Mesenchymal stem cell (in vitro differentiated cells and primary cell): Measurements from ENCODE around the gene AOX1.

ENCODE experiments used
- DNase-seq: peaks from one replicate; pipeline ENCODE4 v3.0.0-alpha.2; 2013
- H2AFZ ChIP-seq: one replicate; pipeline ENCODE4 v1.6.1; 2013; ENCODE audit warnings: low read depth, mild to moderate bottlenecking, control low read depth, inconsistent platforms, low read length, moderate library complexity
- H2AK5ac ChIP-seq: 2 replicates; pipeline ENCODE4 v1.6.1; 2013; ENCODE audit warnings: low read length, moderate library complexity, mild to moderate bottlenecking, inconsistent platforms; ENCODE audit not compliant: severe bottlenecking
- H2BK120ac ChIP-seq: one replicate; pipeline ENCODE4 v1.6.1; 2013; ENCODE audit warnings: low read depth, mild to moderate bottlenecking, inconsistent platforms, low read length, moderate library complexity
- H2BK12ac ChIP-seq, 2 experiments: one replicate each; pipeline ENCODE4 v1.6.1; 2013; ENCODE audit warnings: inconsistent platforms in 2 of 2, low read length in 2 of 2, mild to moderate bottlenecking in 2 of 2, moderate library complexity in 2 of 2, control low read depth in 1 of 2
- H2BK15ac ChIP-seq: one replicate; pipeline ENCODE4 v1.6.1; 2013; ENCODE audit warnings: mild to moderate bottlenecking, low read depth, inconsistent platforms; ENCODE audit not compliant: poor library complexity, severe bottlenecking
- H2BK5ac ChIP-seq: 2 replicates; pipeline ENCODE4 v1.6.1; 2013; ENCODE audit warnings: low read depth, mild to moderate bottlenecking, low read length, control low read depth, inconsistent platforms; ENCODE audit not compliant: poor library complexity, severe bottlenecking
- H3K14ac ChIP-seq, 2 experiments: one replicate each; pipeline ENCODE4 v1.6.1; 2013; ENCODE audit warnings: inconsistent platforms in 2 of 2, low read length in 2 of 2, control low read depth in 1 of 2, mild to moderate bottlenecking in 1 of 2, moderate library complexity in 1 of 2
- H3K18ac ChIP-seq, 2 experiments: one replicate each; pipeline ENCODE4 v1.6.1; 2013; ENCODE audit warnings: inconsistent platforms in 2 of 2, low read length in 2 of 2, control low read depth in 1 of 2, low read depth in 1 of 2, mild to moderate bottlenecking in 1 of 2
- H3K23ac ChIP-seq, 2 experiments: one replicate each; pipeline ENCODE4 v1.6.1; 2013; ENCODE audit warnings: inconsistent platforms in 2 of 2, low read length in 2 of 2, mild to moderate bottlenecking in 2 of 2, moderate library complexity in 2 of 2, control low read depth in 1 of 2
- H3K27ac ChIP-seq: 2 replicates; pipeline ENCODE4 v1.5.1; 2013; ENCODE audit warnings: mild to moderate bottlenecking, moderate library complexity, low read length, control low read depth, inconsistent platforms; ENCODE audit not compliant: poor library complexity, severe bottlenecking
- H3K27me3 ChIP-seq, 2 experiments: 2 replicates each; pipeline versions ENCODE4 v1.6.1 to v1.7.0; 2013; ENCODE audit warnings: low read length in 2 of 2, mild to moderate bottlenecking in 2 of 2, moderate library complexity in 2 of 2, control low read depth in 1 of 2, inconsistent platforms in 1 of 2; ENCODE audit not compliant: control insufficient read depth in 1 of 2, insufficient read depth in 1 of 2
- H3K36me3 ChIP-seq, 2 experiments: 2 replicates each; pipeline versions ENCODE4 v1.6.1 to v1.7.0; 2013; ENCODE audit warnings: low read length in 2 of 2, control low read depth in 1 of 2, inconsistent platforms in 1 of 2, low read depth in 1 of 2, mild to moderate bottlenecking in 1 of 2; ENCODE audit not compliant: insufficient read depth in 2 of 2, control insufficient read depth in 1 of 2
- H3K4ac ChIP-seq, 2 experiments: one replicate each; pipeline ENCODE4 v1.6.1; 2013; ENCODE audit warnings: inconsistent platforms in 2 of 2, low read length in 2 of 2, mild to moderate bottlenecking in 2 of 2, moderate library complexity in 2 of 2, control low read depth in 1 of 2, low read depth in 1 of 2
- H3K4me1 ChIP-seq: 2 replicates; pipeline ENCODE4 v1.6.1; 2013; ENCODE audit warnings: low read depth, low read length, control low read depth; ENCODE audit not compliant: control insufficient read depth, insufficient read depth
- H3K4me2 ChIP-seq: 2 replicates; pipeline ENCODE4 v1.6.1; 2013; ENCODE audit warnings: low read length, mild to moderate bottlenecking, inconsistent platforms; ENCODE audit not compliant: poor library complexity, severe bottlenecking
- H3K4me3 ChIP-seq, 2 experiments: 2 replicates each; pipeline versions ENCODE4 v1.5.1 to v1.7.0; 2013; ENCODE audit warnings: low read length in 2 of 2, mild to moderate bottlenecking in 2 of 2, control low read depth in 1 of 2, low read depth in 1 of 2; ENCODE audit not compliant: insufficient read depth in 1 of 2
- H3K79me1 ChIP-seq: replicated peaks from 2 replicates; pipeline ENCODE4 v1.6.1; 2013; ENCODE audit warnings: mild to moderate bottlenecking, control low read depth, low read length, inconsistent platforms; ENCODE audit not compliant: poor library complexity, severe bottlenecking
- H3K9ac ChIP-seq: 2 replicates; pipeline ENCODE4 v1.7.0; 2013; ENCODE audit warnings: mild to moderate bottlenecking, low read length, moderate library complexity
- H3K9me3 ChIP-seq: 2 replicates; pipeline ENCODE4 v1.7.0; 2013; ENCODE audit warnings: mild to moderate bottlenecking, low read length; ENCODE audit not compliant: control insufficient read depth
- H4K8ac ChIP-seq: one replicate; pipeline ENCODE4 v1.6.1; 2013; ENCODE audit warnings: inconsistent platforms, mild to moderate bottlenecking, low read length, moderate library complexity
- H4K91ac ChIP-seq: one replicate; pipeline ENCODE4 v1.6.1; 2013; ENCODE audit warnings: mild to moderate bottlenecking, low read length, inconsistent platforms
- WGBS: methylation state at CpG from one replicate; pipeline ENCODE4 v1.1.7; 2013; ENCODE audit warnings: mixed read lengths; 5-methylcytosine and 5-hydroxymethylcytosine counted together

The AOX1 gene

DNA sequence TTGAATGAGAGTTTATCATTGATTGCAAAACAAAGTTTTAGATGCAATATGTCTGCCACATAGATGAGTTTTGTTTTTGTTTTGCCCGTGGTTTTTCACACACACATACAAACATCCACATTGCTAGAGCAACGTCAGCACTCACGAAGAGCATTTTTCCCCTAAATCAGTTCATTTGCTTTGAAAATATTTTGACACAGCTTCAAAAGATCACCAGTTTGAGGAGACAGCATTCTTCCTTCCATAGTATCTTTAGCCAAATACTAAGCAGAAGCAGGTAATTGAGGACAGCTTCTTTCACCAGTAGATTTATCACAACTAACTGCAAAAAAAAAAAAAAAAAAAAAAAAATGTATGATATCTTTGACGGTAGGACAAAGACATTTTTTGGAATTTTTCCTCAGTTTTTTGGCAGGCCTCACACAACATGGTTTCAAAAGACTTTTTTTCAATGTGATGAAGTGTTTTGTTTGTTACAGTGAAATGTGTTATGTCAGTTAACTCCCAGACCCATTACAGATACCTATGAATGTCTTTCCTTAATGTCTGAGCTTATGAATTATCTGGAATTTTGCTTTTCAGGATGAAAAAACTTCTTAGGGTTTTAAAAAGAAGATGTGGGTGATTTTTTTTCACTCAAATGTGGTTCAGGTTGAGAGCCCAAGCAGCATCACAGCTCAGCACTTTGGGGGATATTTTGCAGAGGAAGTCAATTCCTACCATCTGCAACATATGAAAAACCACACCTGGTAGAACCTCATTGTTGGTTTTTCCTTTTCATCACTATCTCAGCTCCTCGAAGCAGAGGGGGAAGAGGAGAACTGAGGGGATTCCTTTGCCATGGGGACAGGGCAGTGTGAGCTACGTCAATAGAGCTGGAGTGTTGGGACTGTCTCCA, 31.6 kb downstream of the AOX1 start:
- Histone ChIP-seq H3K4me1 (peaks cover 3% of the 10 kb centered on the region), H3K27me3 (no peaks in the 10 kb centered on the region), H2BK15ac (no peak overlapping the region), H3K36me3 (peaks cover 0 to 47% of the 10 kb centered on the region in 2 experiments), H2AFZ (no peak overlapping the region), H3K4ac (no peak overlapping the region), H3K23ac (no peak overlapping the region), H3K79me1 (no peaks in the 10 kb centered on the region), H3K18ac (no peak overlapping the region), H3K9ac (peak overlapping the region; percentile 54), H4K91ac (no peak overlapping the region), H3K27ac (no peak overlapping the region), H3K4me3 (no peak overlapping the region), H2AK5ac (no peak overlapping the region), H4K8ac (no peak overlapping the region), H3K9me3 (no peaks in the 10 kb centered on the region), H2BK120ac (no peak overlapping the region), H2BK12ac (no peak overlapping the region), H2BK5ac (no peak overlapping the region), H3K4me2 (no peak overlapping the region), H3K14ac (no peak overlapping the region)
- DNase-seq = no peak
- 92% methylated on average over 6 of the region's 6 CpGs for WGBS

- DNase-seq = no peak
- Histone ChIP-seq H3K27me3 (no peaks in the 10 kb centered on the region), H3K4me1 (peaks cover 3% of the 10 kb centered on the region), H2BK15ac (no peak overlapping the region), H4K8ac (no peak overlapping the region), H3K27ac (no peak overlapping the region), H2AK5ac (no peak overlapping the region), H2BK120ac (no peak overlapping the region), H3K79me1 (no peaks in the 10 kb centered on the region), H3K4me3 (no peak overlapping the region), H2AFZ (no peak overlapping the region), H3K18ac (no peak overlapping the region), H3K14ac (no peak overlapping the region), H3K9ac (peak overlapping the region; percentile 54), H3K9me3 (no peaks in the 10 kb centered on the region), H3K4ac (no peak overlapping the region), H2BK12ac (no peak overlapping the region), H2BK5ac (no peak overlapping the region), H3K36me3 (peaks cover 0 to 46% of the 10 kb centered on the region in 2 experiments), H4K91ac (no peak overlapping the region), H3K23ac (no peak overlapping the region), H3K4me2 (no peak overlapping the region)
- 86% methylated on average over 2 of the region's 3 CpGs for WGBS
Observed at GRCh38 chr2:200618054-200618419, 32.2 kb downstream of the AOX1 start.

GRCh38 chr2:200618590-200619021, 32.8 kb downstream of the AOX1 start:
- Histone ChIP-seq H3K79me1 (no peaks in the 10 kb centered on the region), H2BK15ac (no peak overlapping the region), H4K91ac (no peak overlapping the region), H3K9ac (peak overlapping the region; percentile 54), H3K23ac (no peak overlapping the region), H2AK5ac (no peak overlapping the region), H3K4ac (no peak overlapping the region), H3K27me3 (no peaks in the 10 kb centered on the region), H2BK5ac (no peak overlapping the region), H2BK120ac (no peak overlapping the region), H3K9me3 (no peaks in the 10 kb centered on the region), H3K27ac (no peak overlapping the region), H3K4me2 (no peak overlapping the region), H4K8ac (no peak overlapping the region), H3K14ac (no peak overlapping the region), H3K4me1 (peaks cover 3% of the 10 kb centered on the region), H3K36me3 (peaks cover 0 to 47% of the 10 kb centered on the region in 2 experiments), H2AFZ (no peak overlapping the region), H3K4me3 (no peak overlapping the region), H3K18ac (no peak overlapping the region), H2BK12ac (no peak overlapping the region)
- DNase-seq = peak; percentile 14
- WGBS = 74% methylated on average over 2 of the region's 3 CpGs

DNA sequence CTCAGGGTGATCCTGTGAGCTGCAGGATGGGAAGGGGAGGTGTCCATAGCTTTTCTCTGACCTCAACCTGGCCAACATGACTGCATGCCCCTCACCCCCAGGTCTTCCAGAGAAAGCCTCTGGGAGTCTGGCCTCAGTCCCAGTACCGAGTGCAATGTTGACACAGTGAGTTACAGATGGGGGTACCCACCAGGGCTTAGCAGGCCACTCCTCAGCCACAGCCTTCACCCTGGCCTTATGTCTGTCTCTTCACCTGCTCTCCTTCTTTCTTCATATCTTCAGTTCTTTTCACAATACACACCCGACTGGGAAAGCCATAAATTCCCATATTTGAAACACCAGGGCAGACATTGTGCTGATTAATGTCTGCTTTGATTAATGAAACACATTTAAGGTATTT, 33.5 kb downstream of the AOX1 start:
- Histone ChIP-seq H3K4me1 (peaks cover 3% of the 10 kb centered on the region), H3K79me1 (no peaks in the 10 kb centered on the region), H3K27ac (no peak overlapping the region), H3K4ac (no peak overlapping the region), H3K18ac (no peak overlapping the region), H2BK120ac (no peak overlapping the region), H3K4me2 (no peak overlapping the region), H3K9ac (no peak overlapping the region), H4K91ac (no peak overlapping the region), H3K4me3 (no peak overlapping the region), H2BK5ac (no peak overlapping the region), H3K23ac (no peak overlapping the region), H3K14ac (no peak overlapping the region), H4K8ac (no peak overlapping the region), H3K36me3 (peaks cover 0 to 47% of the 10 kb centered on the region in 2 experiments), H2BK12ac (no peak overlapping the region), H2AK5ac (no peak overlapping the region), H2BK15ac (no peak overlapping the region), H3K27me3 (no peaks in the 10 kb centered on the region), H3K9me3 (no peaks in the 10 kb centered on the region), H2AFZ (no peak overlapping the region)
- WGBS = 80% methylated on average over 1 of the region's 2 CpGs
- no peak for DNase-seq
